OCI-LY7 (cell line): ENCODE results near the gene SART3. TPM values are rescaled to one million over a fixed set of nuclear protein-coding genes. Genes with fewer than 3 reads are reported as not detected.
A peak's percentile ranks its signal among the peaks of the same experiment; 100 is the strongest.

Experiments used
- BruUV-seq: library from RNA; stranded (reverse); fragments of 400-500 nt; replicated peaks from 2 replicates; lab custom pipeline; 2021; lab: Mats Ljungman, UMichigan
- CTCF ChIA-PET: fragments of 300-600 bp; sonication (Branson Sonifier 250); formaldehyde crosslinking; loops from one replicate; lab custom pipeline; 2022; ENCODE audit warnings: antibody characterized with exemption; ENCODE audit not compliant: unreplicated experiment; lab: Charles Lee
- POLR2A ChIA-PET: fragments of 300-600 bp; sonication (Branson Sonifier 250); formaldehyde crosslinking; loops from one replicate; lab custom pipeline; 2022; ENCODE audit warnings: antibody characterized with exemption; lab: Charles Lee
- DNase-seq: peaks from one replicate; pipeline ENCODE4 v3.0.0-alpha.2; 2015; ENCODE audit warnings: low spot score
- H2AFZ ChIP-seq: fragments of 200-600 bp; sonication (generic), shearing (Covaris generic); 2 replicates; pipeline ENCODE4 v1.6.1; 2014; ENCODE audit warnings: mild to moderate bottlenecking, antibody characterized with exemption, low read length, moderate library complexity
- H3K27ac ChIP-seq: fragments of 200-600 bp; sonication (generic); 2 replicates; pipeline ENCODE4 v1.5.1; 2014; ENCODE audit warnings: mixed run types, low read depth, mild to moderate bottlenecking, moderate library complexity, low read length, inconsistent platforms; ENCODE audit not compliant: poor library complexity, severe bottlenecking
- H3K36me3 ChIP-seq: fragments of 200-600 bp; sonication (generic); 2 replicates; pipeline ENCODE4 v1.6.1; 2014; ENCODE audit warnings: mild to moderate bottlenecking, antibody characterized with exemption, low read length, moderate library complexity, mixed read lengths; ENCODE audit not compliant: insufficient read depth
- H3K4me1 ChIP-seq: fragments of 200-600 bp; sonication (generic); 2 replicates; pipeline ENCODE4 v1.5.1; 2014; ENCODE audit warnings: mild to moderate bottlenecking, low read length; ENCODE audit not compliant: insufficient read depth, poor library complexity, severe bottlenecking
- H3K4me2 ChIP-seq: fragments of 200-600 bp; sonication (generic); 2 replicates; pipeline ENCODE4 v1.6.1; 2014; ENCODE audit warnings: mild to moderate bottlenecking, low read length
- H3K4me3 ChIP-seq: fragments of 200-600 bp; sonication (generic); 2 replicates; pipeline ENCODE4 v1.5.1; 2014; ENCODE audit warnings: mild to moderate bottlenecking, low read depth, low read length; ENCODE audit not compliant: poor library complexity, severe bottlenecking
- H3K79me2 ChIP-seq: fragments of 200-600 bp; sonication (generic); 2 replicates; pipeline ENCODE4 v1.6.1; 2016; ENCODE audit warnings: low read depth, mild to moderate bottlenecking, low read length, moderate library complexity, mixed read lengths; ENCODE audit not compliant: insufficient read depth
- H3K9me2 ChIP-seq: fragments of 200-600 bp; sonication (generic); 2 replicates; pipeline ENCODE4 v1.6.1; 2016; ENCODE audit warnings: mild to moderate bottlenecking, low read length, mixed read lengths; ENCODE audit not compliant: insufficient read depth
- H3K9me3 ChIP-seq: fragments of 200-600 bp; sonication (generic); 2 replicates; pipeline ENCODE4 v1.6.1; 2014; ENCODE audit warnings: mild to moderate bottlenecking, mixed run types, low read length, mixed read lengths
- H4K20me1 ChIP-seq: fragments of 200-600 bp; sonication (generic); 2 replicates; pipeline ENCODE4 v1.6.1; 2014; ENCODE audit warnings: mild to moderate bottlenecking, antibody characterized with exemption, low read length, moderate library complexity, mixed read lengths; ENCODE audit not compliant: insufficient read depth
- EZH2phosphoT487 ChIP-seq: fragments of 200-600 bp; sonication (generic); IDR thresholded peaks from 2 replicates; pipeline ENCODE4 v1.6.1; 2018; ENCODE audit warnings: low read depth, borderline replicate concordance, mild to moderate bottlenecking, mixed run types, antibody characterized with exemption, low read length, moderate library complexity, mixed read lengths
- intact Hi-C: fragments of 100-400 bp; cut with micrococcal nuclease; formaldehyde crosslinking; loops from one replicate; pipeline ENCODE4 v1.10.0; 2022; ENCODE audit not compliant: unreplicated experiment
- total RNA-seq, 2 experiments: library from RNA; depleted of rRNA in 1 of 2; stranded (reverse); fragments of >200 nt in 1 of 2; shearing (Covaris generic) in 1 of 2; gene quantifications; 2 replicates each; pipeline ENCODE4 v1.2.3, GENCODE V29; 2014 to 2022
- TF ChIP-seq, protein P1 (sequence below): fragments of 200-600 bp; sonication (generic); conservative IDR thresholded peaks from 2 replicates; pipeline ENCODE4 v1.5.1; 2014; ENCODE audit warnings: mild to moderate bottlenecking, antibody characterized with exemption, low read length, moderate library complexity, mixed read lengths

The SART3 gene
- total RNA-seq, 2 experiments from 2014 or later, result 143 to 211 TPM

DNA sequence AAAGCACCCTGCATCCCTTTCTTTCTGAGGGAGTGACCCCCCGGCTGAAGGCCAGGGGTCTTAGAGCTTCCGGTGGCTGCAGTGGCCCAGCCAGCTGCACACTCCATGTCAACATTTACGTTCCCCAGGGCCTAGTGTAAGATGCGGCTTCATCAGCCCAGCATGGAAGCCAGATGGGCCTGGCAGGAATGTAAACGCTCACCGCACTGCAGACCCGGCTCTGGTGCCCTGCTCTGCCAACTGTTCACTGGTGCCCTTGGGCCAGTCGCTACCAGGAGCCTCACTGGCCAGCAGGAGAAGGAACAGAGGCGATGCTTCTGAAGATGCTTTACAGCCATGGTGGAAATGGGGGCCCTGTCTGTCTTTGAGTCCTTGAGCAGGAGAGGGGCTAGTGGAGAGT lies 45.5 kb upstream of the SART3 start:
- Histone ChIP-seq H3K79me2 (no peaks in the 10 kb centered on the region), H3K9me3 (no peaks in the 10 kb centered on the region), H3K27ac (no peak overlapping the region), H4K20me1 (no peaks in the 10 kb centered on the region), H3K36me3 (no peaks in the 10 kb centered on the region), H3K9me2 (no peaks in the 10 kb centered on the region), H3K4me2 (no peak overlapping the region), H2AFZ (no peak overlapping the region), H3K4me1 (no peaks in the 10 kb centered on the region), H3K4me3 (no peak overlapping the region)
- ChIA-PET POLR2A (no interaction called here), CTCF (no interaction called here)
- no peak for TF ChIP-seq EZH2phosphoT487
- TF ChIP-seq, protein P1, sequence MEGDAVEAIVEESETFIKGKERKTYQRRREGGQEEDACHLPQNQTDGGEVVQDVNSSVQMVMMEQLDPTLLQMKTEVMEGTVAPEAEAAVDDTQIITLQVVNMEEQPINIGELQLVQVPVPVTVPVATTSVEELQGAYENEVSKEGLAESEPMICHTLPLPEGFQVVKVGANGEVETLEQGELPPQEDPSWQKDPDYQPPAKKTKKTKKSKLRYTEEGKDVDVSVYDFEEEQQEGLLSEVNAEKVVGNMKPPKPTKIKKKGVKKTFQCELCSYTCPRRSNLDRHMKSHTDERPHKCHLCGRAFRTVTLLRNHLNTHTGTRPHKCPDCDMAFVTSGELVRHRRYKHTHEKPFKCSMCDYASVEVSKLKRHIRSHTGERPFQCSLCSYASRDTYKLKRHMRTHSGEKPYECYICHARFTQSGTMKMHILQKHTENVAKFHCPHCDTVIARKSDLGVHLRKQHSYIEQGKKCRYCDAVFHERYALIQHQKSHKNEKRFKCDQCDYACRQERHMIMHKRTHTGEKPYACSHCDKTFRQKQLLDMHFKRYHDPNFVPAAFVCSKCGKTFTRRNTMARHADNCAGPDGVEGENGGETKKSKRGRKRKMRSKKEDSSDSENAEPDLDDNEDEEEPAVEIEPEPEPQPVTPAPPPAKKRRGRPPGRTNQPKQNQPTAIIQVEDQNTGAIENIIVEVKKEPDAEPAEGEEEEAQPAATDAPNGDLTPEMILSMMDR, result no peak
- intact Hi-C loops, result no loop called here
- DNase-seq, result no peak
- no TSS peak for BruUV-seq

- intact Hi-C loops, result no loop called here
- Histone ChIP-seq H3K4me1 (no peaks in the 10 kb centered on the region), H2AFZ (no peak overlapping the region), H3K27ac (no peak overlapping the region), H3K9me3 (no peaks in the 10 kb centered on the region), H3K4me2 (no peak overlapping the region), H3K4me3 (no peak overlapping the region), H4K20me1 (no peaks in the 10 kb centered on the region), H3K36me3 (no peaks in the 10 kb centered on the region), H3K79me2 (no peaks in the 10 kb centered on the region), H3K9me2 (no peaks in the 10 kb centered on the region)
- no peak for DNase-seq
- ChIA-PET CTCF (no interaction called here), POLR2A (no interaction called here)
- no TSS peak for BruUV-seq
- no peak for TF ChIP-seq EZH2phosphoT487
- TF ChIP-seq, protein P1, result no peak
These were observed 44.9 kb upstream of the SART3 start for GRCh38 chr12:108605690-108606406.

GRCh38 chr12:108605000-108605689 lies 44.2 kb upstream of the SART3 start:
- CTCF ChIA-PET, result no interaction called here

More at GRCh38 chr12:108605000-108605689, 44.2 kb upstream of the SART3 start:
- no TSS peak for BruUV-seq
- Histone ChIP-seq H3K9me3 (no peaks in the 10 kb centered on the region), H4K20me1 (no peaks in the 10 kb centered on the region), H3K4me3 (no peak overlapping the region), H3K4me1 (no peaks in the 10 kb centered on the region), H3K36me3 (no peaks in the 10 kb centered on the region), H3K79me2 (no peaks in the 10 kb centered on the region), H3K27ac (no peak overlapping the region), H2AFZ (no peak overlapping the region), H3K4me2 (no peak overlapping the region), H3K9me2 (no peaks in the 10 kb centered on the region)
- DNase-seq, result peak; percentile 30
- intact Hi-C loops, result no loop called here
- POLR2A ChIA-PET, result interaction anchor here (1.0 kb wide), 1 partner anchor 37 kb away, joined by 3 read pairs; no protein-coding TSS in a partner anchor
- TF ChIP-seq, protein P1, result no peak
- TF ChIP-seq EZH2phosphoT487, result no peak
